Neural cell (in vitro differentiated cells): ENCODE data around the gene GLO1. TPM values are rescaled to one million over a fixed set of nuclear protein-coding genes. Genes with fewer than 3 reads are reported as not detected.

Experiments
- H2AFZ ChIP-seq: fragments of 200-600, 300-800 bp; sonication (generic), shearing (Covaris generic); 2 replicates; pipeline ENCODE4 v1.6.0; 2014; ENCODE audit warnings: low read depth, mild to moderate bottlenecking, antibody characterized with exemption, low read length, moderate library complexity
- H3F3A ChIP-seq: fragments of 200-600 bp; shearing (Covaris generic); 2 replicates; pipeline ENCODE4 v1.6.1; 2016; ENCODE audit warnings: mild to moderate bottlenecking, moderate library complexity, mixed read lengths, antibody characterized with exemption, low read length; ENCODE audit not compliant: insufficient read depth, poor library complexity, severe bottlenecking
- H3K27ac ChIP-seq: fragments of 200-600, 300-800 bp; sonication (generic), shearing (Covaris generic); 2 replicates; pipeline ENCODE4 v1.5.1; 2014; ENCODE audit warnings: mild to moderate bottlenecking, low read length, moderate library complexity
- H3K27me3 ChIP-seq: fragments of 300-800, 200-600 bp; sonication (generic), shearing (Covaris generic); 2 replicates; pipeline ENCODE4 v1.6.0; 2014; ENCODE audit warnings: mild to moderate bottlenecking, low read depth, low read length, moderate library complexity; ENCODE audit not compliant: insufficient read depth
- H3K36me3 ChIP-seq: fragments of 300-800, 200-600 bp; sonication (generic), shearing (Covaris generic); 2 replicates; pipeline ENCODE4 v1.5.1; 2014; ENCODE audit warnings: mild to moderate bottlenecking, antibody characterized with exemption, low read length, moderate library complexity; ENCODE audit not compliant: insufficient read depth
- H3K4me2 ChIP-seq: fragments of 300-800, 200-600 bp; sonication (generic), shearing (Covaris generic); 2 replicates; pipeline ENCODE4 v1.6.0; 2014; ENCODE audit warnings: mild to moderate bottlenecking, low read length
- H3K4me3 ChIP-seq: fragments of 300-800, 200-600 bp; sonication (generic), shearing (Covaris generic); 2 replicates; pipeline ENCODE4 v1.5.1; 2014; ENCODE audit warnings: mild to moderate bottlenecking, low read length, moderate library complexity
- H3K79me2 ChIP-seq: fragments of 200-600 bp; shearing (Covaris generic); replicated peaks from 2 replicates; pipeline ENCODE4 v1.6.0; 2014; ENCODE audit warnings: mild to moderate bottlenecking, low read length, moderate library complexity; ENCODE audit not compliant: insufficient read depth
- H3K9ac ChIP-seq: fragments of 300-800, 200-600 bp; sonication (generic), shearing (Covaris generic); 2 replicates; pipeline ENCODE4 v1.6.1; 2016; ENCODE audit warnings: mild to moderate bottlenecking, low read length, mixed read lengths
- H3K9me2 ChIP-seq: fragments of 200-600 bp; shearing (Covaris generic); 2 replicates; pipeline ENCODE4 v1.6.1; 2016; ENCODE audit warnings: mild to moderate bottlenecking, low read length, mixed read lengths; ENCODE audit not compliant: insufficient read depth
- H3K9me3 ChIP-seq: fragments of 200-600, 300-800 bp; sonication (generic), shearing (Covaris generic); 2 replicates; pipeline ENCODE4 v1.6.1; 2016; ENCODE audit warnings: mild to moderate bottlenecking, mixed run types, low read length, moderate library complexity, mixed read lengths
- H4K20me1 ChIP-seq: fragments of 200-600 bp; shearing (Covaris generic); 2 replicates; pipeline ENCODE4 v1.6.1; 2016; ENCODE audit warnings: mild to moderate bottlenecking, mixed run types; ENCODE audit not compliant: insufficient read depth
- CTCF ChIP-seq: fragments of 450-650 bp; IDR thresholded peaks from 2 replicates; pipeline ENCODE4 v1.5.1; 2014; ENCODE audit warnings: antibody characterized with exemption, mild to moderate bottlenecking, moderate library complexity; ENCODE audit not compliant: poor library complexity, severe bottlenecking
- EP300 ChIP-seq: fragments of 450-650 bp; conservative IDR thresholded peaks from 2 replicates; pipeline ENCODE4 v1.6.1; 2014; ENCODE audit warnings: antibody characterized with exemption, mild to moderate bottlenecking, moderate library complexity; ENCODE audit not compliant: poor library complexity, severe bottlenecking
- EZH2 ChIP-seq: fragments of 200-600, 300-800 bp; shearing (Covaris generic), sonication (generic); IDR thresholded peaks from 2 replicates; pipeline ENCODE4 v1.6.1; 2014; ENCODE audit warnings: antibody characterized with exemption, low read length, borderline replicate concordance, mild to moderate bottlenecking; ENCODE audit not compliant: insufficient read depth, poor library complexity, severe bottlenecking
- MXI1 ChIP-seq: fragments of 450-650 bp; conservative IDR thresholded peaks from 2 replicates; pipeline ENCODE4 v1.6.1; 2014; ENCODE audit warnings: antibody characterized with exemption, mild to moderate bottlenecking; ENCODE audit not compliant: poor library complexity, severe bottlenecking
- POLR2AphosphoS5 ChIP-seq: IDR thresholded peaks from 2 replicates; pipeline ENCODE4 v1.6.1; 2012
- RAD21 ChIP-seq: fragments of 450-650 bp; conservative IDR thresholded peaks from 2 replicates; pipeline ENCODE4 v1.6.1; 2014; ENCODE audit warnings: antibody characterized with exemption, mild to moderate bottlenecking, moderate library complexity
- REST ChIP-seq: IDR thresholded peaks from 2 replicates; pipeline ENCODE4 v1.6.1; 2012; ENCODE audit warnings: borderline replicate concordance
- SMC3 ChIP-seq: fragments of 450-650 bp; conservative IDR thresholded peaks from 2 replicates; pipeline ENCODE4 v1.6.1; 2014; ENCODE audit warnings: antibody characterized with exemption, mild to moderate bottlenecking, moderate library complexity; ENCODE audit not compliant: poor library complexity
- TAF1 ChIP-seq: IDR thresholded peaks from 2 replicates; pipeline ENCODE4 v1.6.1; 2012; ENCODE audit warnings: low read depth
- polyA plus RNA-seq: library from polyadenylated mRNA; depleted of rRNA; stranded (reverse); fragments of >200 nt; gene quantifications from 2 replicates; pipeline ENCODE4 v1.2.3, GENCODE V29; 2014

The GLO1 gene
- polyA plus RNA-seq, 1 donor from 2014 or later: 94.8 TPM

- H4K20me1 ChIP-seq: no peaks in the 10 kb centered on the region
- TF ChIP-seq REST: no peak
- TF ChIP-seq TAF1: no peak
- no peak for TF ChIP-seq EP300
- no peak for TF ChIP-seq EZH2
- TF ChIP-seq RAD21: no peak
- no peak for TF ChIP-seq POLR2AphosphoS5
- TF ChIP-seq CTCF: no peak
- TF ChIP-seq SMC3: no peak
- TF ChIP-seq MXI1: no peak
- no peak overlapping the region for H3K4me3 ChIP-seq
- no peaks in the 10 kb centered on the region for H3K9me2 ChIP-seq
- no peaks in the 10 kb centered on the region for H3K36me3 ChIP-seq
- no peak overlapping the region for H3K4me2 ChIP-seq
- H3F3A ChIP-seq: no peaks in the 10 kb centered on the region
- no peak overlapping the region for H3K27ac ChIP-seq
- H3K9me3 ChIP-seq: no peaks in the 10 kb centered on the region
- H2AFZ ChIP-seq: no peak overlapping the region
- H3K9ac ChIP-seq: no peak overlapping the region
- no peaks in the 10 kb centered on the region for H3K27me3 ChIP-seq
- no peaks in the 10 kb centered on the region for H3K79me2 ChIP-seq
Observed at GRCh38 chr6:38708496-38708895, 5.6 kb upstream of the GLO1 start.

- Histone ChIP-seq H3K36me3 (no peaks in the 10 kb centered on the region), H3F3A (no peaks in the 10 kb centered on the region), H3K27ac (no peak overlapping the region), H3K9me3 (no peaks in the 10 kb centered on the region), H3K79me2 (peaks cover 4% of the 10 kb centered on the region), H3K4me2 (no peak overlapping the region), H3K9me2 (no peaks in the 10 kb centered on the region), H4K20me1 (no peaks in the 10 kb centered on the region), H3K9ac (no peak overlapping the region), H2AFZ (no peak overlapping the region), H3K27me3 (no peaks in the 10 kb centered on the region), H3K4me3 (no peak overlapping the region)
- TF ChIP-seq POLR2AphosphoS5 (peak; percentile 65), EP300 (peak; percentile 85), SMC3 (no peak)
Observed at GRCh38 chr6:38705924-38706323, 3.0 kb upstream of the GLO1 start.
